Measurements from ENCODE around the gene PITPNC1. TPM values are rescaled to one million over a fixed set of nuclear protein-coding genes. Genes with fewer than 3 reads are reported as not detected.
"Not testable (repeated sequence)": the region's sequence is repeated elsewhere in the genome, so short reads cannot be mapped to it uniquely, and the experiment has no call there.

PITPNC1 gene
- total and polyA plus RNA-seq, 7 donors: 3.0 to 15.7 (median 5.6) TPM

DNA sequence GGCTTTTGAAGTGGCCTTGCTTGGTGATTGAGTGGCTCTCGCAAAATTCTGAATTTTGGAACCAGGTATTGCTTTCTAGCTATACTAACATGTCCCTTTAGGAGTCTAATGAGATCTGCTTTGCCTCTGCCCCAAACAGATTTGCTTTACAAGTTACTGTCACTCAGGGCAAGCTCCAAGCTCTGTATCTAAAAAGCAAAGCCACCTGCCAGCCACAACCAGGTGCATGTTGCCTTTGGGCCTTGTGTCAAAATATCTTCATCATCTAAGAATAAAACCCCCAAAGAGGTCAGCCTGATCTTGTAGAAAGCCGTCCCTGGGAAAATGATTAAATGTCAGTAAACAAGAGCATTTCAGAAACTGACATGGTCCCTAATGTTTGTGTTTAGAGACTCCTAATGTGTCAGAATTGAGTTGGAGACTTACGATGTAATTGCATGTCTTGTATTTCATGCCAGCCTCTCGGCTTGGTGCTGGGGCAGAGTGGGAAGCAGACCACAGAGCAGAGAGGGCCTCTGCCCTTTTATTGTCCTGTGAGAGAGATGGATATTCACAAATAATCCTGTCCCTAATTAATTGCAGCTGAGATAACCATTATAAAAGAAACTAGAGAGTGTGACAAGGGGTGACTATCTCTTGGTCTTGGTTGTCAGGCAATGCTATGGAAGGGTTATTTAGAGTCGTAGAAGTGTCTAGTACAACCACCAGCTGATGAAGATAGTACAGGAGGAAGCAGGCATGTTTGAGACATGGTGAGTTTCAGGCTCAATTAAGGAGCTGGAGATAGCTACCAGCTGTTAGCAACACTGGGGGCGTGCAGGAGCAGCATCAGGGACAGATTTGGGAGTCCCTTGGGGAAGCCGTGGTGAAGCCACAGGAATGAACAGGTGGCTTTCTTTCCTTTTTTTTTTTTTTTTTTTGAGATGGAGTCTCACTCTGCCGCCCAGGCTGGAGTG is 90.7 kb downstream of the PITPNC1 start:
- no peaks in the 10 kb centered on the region for H3K9me3 ChIP-seq
- no peaks in the 10 kb centered on the region for H3K4me1 ChIP-seq
- H3K4me3 ChIP-seq: no peak overlapping the region
- 73 to 89% methylated on average over 8 of the region's 8 CpGs for WGBS, 2 donors
- no peak for DNase-seq
- H3K27me3 ChIP-seq: no peaks in the 10 kb centered on the region
- H3K27ac ChIP-seq: no peak overlapping the region
- intact Hi-C loops (cut with DNase I): no loop called here
- TF ChIP-seq POLR2AphosphoS5 (IDR thresholded peaks at IDR 0.05): no peak
- no peak for TF ChIP-seq POLR2A (IDR thresholded peaks at IDR 0.05)
- no peaks in the 10 kb centered on the region for H3K36me3 ChIP-seq

DNA sequence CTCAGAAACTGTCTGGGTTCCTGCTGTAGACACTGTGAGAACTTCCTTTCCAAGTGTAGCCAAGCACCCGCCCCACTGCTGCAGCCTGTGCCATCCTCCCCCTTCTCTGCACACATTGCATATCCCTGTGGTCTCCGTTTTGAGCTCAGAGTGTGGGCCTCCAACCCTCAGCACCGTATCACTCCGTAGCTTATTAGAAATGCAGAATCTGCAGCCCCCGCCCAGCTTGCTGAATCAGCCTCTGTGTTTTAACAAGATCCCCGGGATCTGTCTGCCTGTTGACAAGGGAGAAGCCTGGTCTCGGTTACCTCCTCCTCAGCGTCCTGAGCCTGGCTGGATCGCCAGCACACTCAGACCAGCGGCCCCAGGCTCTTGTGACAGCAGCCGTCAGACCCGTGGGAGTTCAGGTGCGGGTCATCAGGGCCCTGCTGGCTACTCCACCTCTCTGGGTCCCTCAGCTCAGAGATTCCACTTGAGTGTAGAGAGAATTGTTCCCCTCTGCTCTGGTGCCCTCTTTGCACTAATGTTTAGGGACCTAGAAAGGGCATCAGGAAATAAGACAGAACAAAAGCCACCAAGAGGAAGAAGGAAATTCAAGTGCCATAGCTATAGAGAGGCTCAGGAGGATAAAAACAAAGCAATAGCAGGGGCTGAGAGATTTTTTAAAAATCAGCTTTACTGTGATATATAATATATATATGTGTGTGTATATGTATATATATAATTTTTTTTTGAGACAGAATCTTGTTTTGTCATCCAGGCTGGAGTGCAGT is 92.3 kb downstream of the PITPNC1 start:
- DNase-seq: no peak
- Histone ChIP-seq H3K4me3 (no peak overlapping the region), H3K27me3 (no peaks in the 10 kb centered on the region), H3K27ac (peak overlapping the region in 2 of 4 donors; percentile 14 to 57), H3K9me3 (no peaks in the 10 kb centered on the region), H3K36me3 (no peaks in the 10 kb centered on the region), H3K4me1 (peaks cover 0 to 2% (median 0%) of the 10 kb centered on the region in 4 donors)
- no peak for TF ChIP-seq POLR2A (IDR thresholded peaks at IDR 0.05)
- TF ChIP-seq, protein P1, sequence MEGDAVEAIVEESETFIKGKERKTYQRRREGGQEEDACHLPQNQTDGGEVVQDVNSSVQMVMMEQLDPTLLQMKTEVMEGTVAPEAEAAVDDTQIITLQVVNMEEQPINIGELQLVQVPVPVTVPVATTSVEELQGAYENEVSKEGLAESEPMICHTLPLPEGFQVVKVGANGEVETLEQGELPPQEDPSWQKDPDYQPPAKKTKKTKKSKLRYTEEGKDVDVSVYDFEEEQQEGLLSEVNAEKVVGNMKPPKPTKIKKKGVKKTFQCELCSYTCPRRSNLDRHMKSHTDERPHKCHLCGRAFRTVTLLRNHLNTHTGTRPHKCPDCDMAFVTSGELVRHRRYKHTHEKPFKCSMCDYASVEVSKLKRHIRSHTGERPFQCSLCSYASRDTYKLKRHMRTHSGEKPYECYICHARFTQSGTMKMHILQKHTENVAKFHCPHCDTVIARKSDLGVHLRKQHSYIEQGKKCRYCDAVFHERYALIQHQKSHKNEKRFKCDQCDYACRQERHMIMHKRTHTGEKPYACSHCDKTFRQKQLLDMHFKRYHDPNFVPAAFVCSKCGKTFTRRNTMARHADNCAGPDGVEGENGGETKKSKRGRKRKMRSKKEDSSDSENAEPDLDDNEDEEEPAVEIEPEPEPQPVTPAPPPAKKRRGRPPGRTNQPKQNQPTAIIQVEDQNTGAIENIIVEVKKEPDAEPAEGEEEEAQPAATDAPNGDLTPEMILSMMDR (IDR thresholded peaks at IDR 0.05): no peak
- no peak for TF ChIP-seq POLR2AphosphoS5 (IDR thresholded peaks at IDR 0.05)
- no peak for TF ChIP-seq EP300 (IDR thresholded peaks at IDR 0.05)
- 68 to 84% methylated on average over 13 of the region's 13 CpGs for WGBS, 2 donors
- intact Hi-C loops (cut with DNase I): no loop called here

DNA sequence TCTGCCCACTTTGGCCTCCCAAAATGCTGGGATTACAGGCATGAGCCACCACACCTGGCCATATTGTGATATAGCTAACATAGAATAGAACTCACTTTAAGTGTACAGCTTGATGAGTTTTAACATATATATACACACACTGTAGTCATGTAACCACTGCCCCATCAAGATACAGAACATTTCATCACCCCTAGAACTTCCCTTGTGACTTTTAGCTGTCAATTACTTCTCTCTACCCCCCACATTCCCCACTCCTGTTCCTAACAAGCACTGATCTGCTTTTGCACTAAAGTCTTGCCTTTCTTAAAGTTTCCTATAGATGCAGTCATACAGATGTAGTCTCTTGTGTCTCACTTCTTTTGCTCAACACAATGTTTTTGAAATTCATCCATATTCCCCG is 93.1 kb downstream of the PITPNC1 start:
- TF ChIP-seq POLR2AphosphoS5 (IDR thresholded peaks at IDR 0.05): no peak
- TF ChIP-seq POLR2A (IDR thresholded peaks at IDR 0.05): no peak
- TF ChIP-seq, protein P1 (IDR thresholded peaks at IDR 0.05): no peak
- WGBS, 2 donors: 92 to 98% methylated on average over 1 of the region's 1 CpG
- no peak for DNase-seq
- no peak overlapping the region for H3K27ac ChIP-seq
- H3K27me3 ChIP-seq: no peaks in the 10 kb centered on the region
- H3K9me3 ChIP-seq: no peaks in the 10 kb centered on the region
- intact Hi-C loops (cut with DNase I): no loop called here
- H3K4me3 ChIP-seq: no peak overlapping the region
- no peaks in the 10 kb centered on the region for H3K36me3 ChIP-seq
- peaks cover 0 to 10% (median under 1%) of the 10 kb centered on the region in 4 donors for H3K4me1 ChIP-seq

DNA sequence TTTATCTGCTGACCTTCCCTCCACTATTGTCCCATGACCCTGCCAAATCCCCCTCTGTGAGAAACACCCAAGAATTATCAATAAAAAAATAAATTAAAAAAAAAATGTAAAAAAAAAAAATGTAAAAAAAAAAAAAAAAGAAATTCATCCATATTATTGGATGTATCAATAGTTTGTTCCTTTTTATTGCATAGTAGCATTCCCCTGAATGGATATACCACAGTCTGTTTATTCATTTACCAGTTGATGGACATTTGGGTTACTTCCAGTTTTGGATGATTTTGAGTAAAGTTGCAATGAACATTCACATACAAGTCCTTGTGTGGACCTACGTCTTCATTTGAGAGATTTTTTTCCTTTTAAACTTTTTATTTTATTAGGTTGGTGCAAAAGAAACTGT is 94.0 kb downstream of the PITPNC1 start:
- Histone ChIP-seq H3K27me3 (no peaks in the 10 kb centered on the region), H3K27ac (no peak overlapping the region), H3K4me3 (no peak overlapping the region), H3K36me3 (no peaks in the 10 kb centered on the region), H3K4me1 (peaks cover 0 to 15% (median 4%) of the 10 kb centered on the region in 4 donors), H3K9me3 (no peaks in the 10 kb centered on the region)
- no peak for TF ChIP-seq POLR2AphosphoS5 (IDR thresholded peaks at IDR 0.05)
- no peak for TF ChIP-seq EP300 (IDR thresholded peaks at IDR 0.05)
- TF ChIP-seq POLR2A (IDR thresholded peaks at IDR 0.05): no peak
- TF ChIP-seq, protein P1 (IDR thresholded peaks at IDR 0.05): no peak
- DNase-seq: no peak
- WGBS, 2 donors: 94 to 98% methylated on average over 1 of the region's 1 CpG
- intact Hi-C loops (cut with DNase I): no loop called here

DNA sequence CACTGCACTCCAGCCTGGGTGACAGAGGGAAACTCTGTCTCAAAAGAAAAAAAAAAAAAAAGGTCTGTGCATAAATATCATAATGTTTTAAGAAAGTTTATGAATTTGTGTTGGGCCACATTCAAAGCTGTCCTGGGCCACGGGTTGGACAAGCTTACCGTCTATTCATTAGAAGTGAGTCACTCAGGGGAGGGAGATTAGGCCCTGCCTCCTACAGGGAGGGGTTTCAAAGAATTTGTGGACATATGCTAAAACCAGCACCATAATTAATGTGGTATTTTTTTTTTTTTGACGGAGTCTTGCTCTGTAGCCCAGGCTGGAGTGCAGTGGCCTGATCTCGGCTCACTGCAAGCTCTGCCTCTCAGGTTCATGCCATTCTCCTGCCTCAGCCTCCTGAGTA is 95.5 kb downstream of the PITPNC1 start:
- H3K27me3 ChIP-seq; intact Hi-C loops (cut with DNase I); DNase-seq; H3K36me3 ChIP-seq; H3K4me3 ChIP-seq; H3K9me3 ChIP-seq: not testable (repeated sequence)
- WGBS, 2 donors: 72 to 77% methylated on average over 4 of the region's 4 CpGs
- Histone ChIP-seq H3K4me1 (peaks cover 0 to 15% (median 4%) of the 10 kb centered on the region in 4 donors), H3K27ac (peak overlapping the region in 2 of 4 donors; percentile 42 to 50)
- peak in 1 of 4 donors; percentile 3 for TF ChIP-seq POLR2AphosphoS5 (IDR thresholded peaks at IDR 0.05)
